Measurements from ENCODE around the gene SIRPA. TPM values are rescaled to one million over a fixed set of nuclear protein-coding genes. Genes with fewer than 3 reads are reported as not detected.
A peak's percentile ranks its signal among the peaks of the same experiment; 100 is the strongest.
"Not testable (repeated sequence)": the region's sequence is repeated elsewhere in the genome, so short reads cannot be mapped to it uniquely, and the experiment has no call there.

The SIRPA gene
- total RNA-seq, 2 donors from 2014 or later = 38.4 to 46.2 TPM

- ATAC-seq (no peak), DNase-seq (no peak)
- intact Hi-C loops (cut with DNase I) = no loop called here
Observed at GRCh38 chr20:1920826-1921225, 25.6 kb downstream of the SIRPA start.

- DNase-seq; ATAC-seq; intact Hi-C loops (cut with DNase I): not testable (repeated sequence)
Observed at GRCh38 chr20:1921985-1922384, 26.8 kb downstream of the SIRPA start.

GRCh38 chr20:1922786-1923185 is 27.6 kb downstream of the SIRPA start:
- no peak for ATAC-seq
- DNase-seq = no peak
- intact Hi-C loops (cut with DNase I) = no loop called here

GRCh38 chr20:1924910-1925861 is 30.0 kb downstream of the SIRPA start:
- no peak for DNase-seq
- intact Hi-C loops (cut with DNase I) = no loop called here
- ATAC-seq = no peak

GRCh38 chr20:1926237-1926636 is 31.0 kb downstream of the SIRPA start:
- DNase-seq = no peak
- intact Hi-C loops (cut with DNase I) = no loop called here
- peak; percentile 35 to 47 for ATAC-seq

- DNase-seq (no peak), ATAC-seq (no peak)
- intact Hi-C loops (cut with DNase I) = no loop called here
Observed at GRCh38 chr20:1927217-1927616, 32.0 kb downstream of the SIRPA start.

GRCh38 chr20:1928154-1928553 is 32.9 kb downstream of the SIRPA start:
- intact Hi-C loops (cut with DNase I) = no loop called here
- ATAC-seq = no peak
- DNase-seq = no peak

GRCh38 chr20:1928782-1929181 is 33.6 kb downstream of the SIRPA start:
- intact Hi-C loops (cut with DNase I) = no loop called here
- DNase-seq = no peak
- peak in 1 of 2 donors; percentile 20 for ATAC-seq

- no peak for DNase-seq
- ATAC-seq = no peak
- intact Hi-C loops (cut with DNase I) = no loop called here
Observed at GRCh38 chr20:1929460-1929859, 34.3 kb downstream of the SIRPA start.

- no peak for ATAC-seq
- intact Hi-C loops (cut with DNase I) = no loop called here
- no peak for DNase-seq
Observed at GRCh38 chr20:1930165-1930564, 35.0 kb downstream of the SIRPA start.

GRCh38 chr20:1931830-1932229 is 36.6 kb downstream of the SIRPA start:
- DNase-seq (no peak), ATAC-seq (no peak)
- intact Hi-C loops (cut with DNase I) = no loop called here

GRCh38 chr20:1932971-1933370 is 37.8 kb downstream of the SIRPA start:
- no peak for ATAC-seq
- no peak for DNase-seq
- intact Hi-C loops (cut with DNase I) = no loop called here

GRCh38 chr20:1933465-1933870 is 38.3 kb downstream of the SIRPA start:
- ATAC-seq = peak; percentile 64 to 75
- peak; percentile 84 for DNase-seq
- intact Hi-C loops (cut with DNase I) = no loop called here

GRCh38 chr20:1934156-1934555 is 38.9 kb downstream of the SIRPA start:
- intact Hi-C loops (cut with DNase I) = no loop called here

GRCh38 chr20:1934721-1935573 is 39.7 kb downstream of the SIRPA start:
- peak; percentile 85 for DNase-seq
- intact Hi-C loops (cut with DNase I) = no loop called here
- peak; percentile 39 to 77 for ATAC-seq

More at GRCh38 chr20:1934156-1934555, 38.9 kb downstream of the SIRPA start:
- DNase-seq (no peak), ATAC-seq (peak; percentile 25 to 61)

- DNase-seq (peak; percentile 72), ATAC-seq (peak; percentile 65 to 67)
- intact Hi-C loops (cut with DNase I) = no loop called here
Observed at GRCh38 chr20:1935696-1936366, 40.6 kb downstream of the SIRPA start.

GRCh38 chr20:1937316-1937976 is 42.2 kb downstream of the SIRPA start:
- ATAC-seq = no peak
- no peak for DNase-seq
- intact Hi-C loops (cut with DNase I) = no loop called here

GRCh38 chr20:1938464-1939269 is 43.5 kb downstream of the SIRPA start:
- intact Hi-C loops (cut with DNase I) = no loop called here
- no peak for ATAC-seq
- DNase-seq = no peak

Data from left cardiac atrium (tissue), 4 donors.